22Rv1 (cell line): ENCODE data around the gene FAM163B.

Experiments used
- H3K27ac ChIP-seq: fragments of 450-650 bp; 2 replicates; pipeline ENCODE4 v1.5.1; 2017
- ZFX ChIP-seq: fragments of 450-650 bp; IDR thresholded peaks from 2 replicates; pipeline ENCODE4 v1.6.1; 2017; ENCODE audit warnings: antibody characterized with exemption, borderline replicate concordance
- TF ChIP-seq, protein P1 (sequence below): fragments of 450-650 bp; IDR thresholded peaks from 2 replicates; pipeline ENCODE4 v1.5.1; 2017; ENCODE audit warnings: mild to moderate bottlenecking

Gene FAM163B

DNA sequence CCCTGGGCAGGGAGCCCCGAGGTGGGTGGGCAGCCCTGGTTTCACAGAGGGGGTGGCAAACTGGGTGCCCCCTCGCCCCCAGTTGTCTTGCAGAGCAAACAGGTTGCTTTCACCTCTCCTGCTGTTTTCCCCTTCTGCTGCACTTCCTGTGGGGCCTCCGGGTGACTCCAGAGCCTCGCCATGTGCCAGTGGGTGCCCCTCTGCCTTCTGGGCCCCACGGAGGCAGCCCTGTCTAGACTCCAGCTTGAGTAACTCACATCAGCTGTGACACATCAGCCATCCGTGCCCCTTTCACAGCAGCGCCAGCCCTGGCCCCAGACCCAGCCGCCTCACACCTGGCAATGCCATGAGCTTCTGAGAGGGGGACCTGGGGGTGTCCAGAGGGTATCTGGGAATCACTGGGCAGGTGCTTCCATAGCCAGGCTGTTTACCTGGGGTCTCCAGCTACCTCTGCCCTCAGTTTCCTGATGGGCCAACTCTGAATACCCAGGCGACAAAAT lies 37.7 kb downstream of the FAM163B start:
- no peak overlapping the region for H3K27ac ChIP-seq
- no peak for TF ChIP-seq ZFX
- TF ChIP-seq, protein P1, sequence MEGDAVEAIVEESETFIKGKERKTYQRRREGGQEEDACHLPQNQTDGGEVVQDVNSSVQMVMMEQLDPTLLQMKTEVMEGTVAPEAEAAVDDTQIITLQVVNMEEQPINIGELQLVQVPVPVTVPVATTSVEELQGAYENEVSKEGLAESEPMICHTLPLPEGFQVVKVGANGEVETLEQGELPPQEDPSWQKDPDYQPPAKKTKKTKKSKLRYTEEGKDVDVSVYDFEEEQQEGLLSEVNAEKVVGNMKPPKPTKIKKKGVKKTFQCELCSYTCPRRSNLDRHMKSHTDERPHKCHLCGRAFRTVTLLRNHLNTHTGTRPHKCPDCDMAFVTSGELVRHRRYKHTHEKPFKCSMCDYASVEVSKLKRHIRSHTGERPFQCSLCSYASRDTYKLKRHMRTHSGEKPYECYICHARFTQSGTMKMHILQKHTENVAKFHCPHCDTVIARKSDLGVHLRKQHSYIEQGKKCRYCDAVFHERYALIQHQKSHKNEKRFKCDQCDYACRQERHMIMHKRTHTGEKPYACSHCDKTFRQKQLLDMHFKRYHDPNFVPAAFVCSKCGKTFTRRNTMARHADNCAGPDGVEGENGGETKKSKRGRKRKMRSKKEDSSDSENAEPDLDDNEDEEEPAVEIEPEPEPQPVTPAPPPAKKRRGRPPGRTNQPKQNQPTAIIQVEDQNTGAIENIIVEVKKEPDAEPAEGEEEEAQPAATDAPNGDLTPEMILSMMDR = no peak

DNA sequence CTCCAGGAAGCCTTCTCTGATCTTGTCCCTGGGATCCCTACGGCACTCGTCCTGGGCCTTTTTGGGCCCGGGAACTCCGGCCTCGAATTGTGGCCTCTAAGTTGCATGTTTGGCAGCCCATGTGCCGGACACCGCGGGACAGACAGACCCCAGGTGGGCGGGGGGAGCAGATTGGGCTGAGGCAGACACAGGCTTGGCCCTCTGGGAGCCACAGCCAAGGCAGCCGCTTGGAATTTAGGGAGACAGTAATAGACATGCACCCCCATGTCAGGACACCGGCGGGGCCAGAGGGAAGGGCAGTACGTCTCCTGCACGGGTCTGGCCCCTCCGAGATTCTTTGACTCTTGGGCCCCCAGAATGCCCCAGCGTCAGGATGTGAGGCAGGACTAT lies 38.5 kb downstream of the FAM163B start:
- TF ChIP-seq, protein P1 = no peak
- TF ChIP-seq ZFX = no peak
- no peak overlapping the region for H3K27ac ChIP-seq

- no peak for TF ChIP-seq ZFX
- TF ChIP-seq, protein P1 = no peak
- H3K27ac ChIP-seq = no peak overlapping the region
Measured at GRCh38 chr9:133569891-133570690, 39.1 kb downstream of the FAM163B start.

- TF ChIP-seq, protein P1 = no peak
- TF ChIP-seq ZFX = no peak
- no peak overlapping the region for H3K27ac ChIP-seq
Measured at GRCh38 chr9:133569121-133569785, 39.9 kb downstream of the FAM163B start.

GRCh38 chr9:133568186-133568585 lies 41.0 kb downstream of the FAM163B start:
- TF ChIP-seq, protein P1 = no peak
- no peak for TF ChIP-seq ZFX
- no peak overlapping the region for H3K27ac ChIP-seq

- H3K27ac ChIP-seq = no peak overlapping the region
- no peak for TF ChIP-seq ZFX
- TF ChIP-seq, protein P1 = no peak
Measured at GRCh38 chr9:133566817-133567216, 42.4 kb downstream of the FAM163B start.

DNA sequence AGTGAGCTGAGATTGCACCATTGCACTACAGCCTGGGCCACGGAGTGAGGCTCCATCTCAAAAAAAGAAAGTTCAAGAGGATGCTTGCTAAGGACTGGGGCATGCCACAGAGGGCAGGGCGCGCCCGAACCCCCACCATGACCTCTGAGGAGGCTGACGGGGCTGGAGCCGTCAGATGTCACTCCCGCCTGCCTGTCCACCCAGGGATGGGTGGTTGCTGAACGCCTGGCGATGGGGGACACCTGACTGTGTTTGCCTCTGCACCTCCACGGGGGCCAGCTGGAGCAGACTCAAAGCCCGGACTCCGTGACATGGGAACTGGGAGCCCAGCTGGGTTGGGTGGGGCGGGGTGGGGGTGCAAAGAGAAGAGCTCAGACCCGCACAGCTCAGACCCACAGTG lies 42.8 kb downstream of the FAM163B start:
- no peak overlapping the region for H3K27ac ChIP-seq
- TF ChIP-seq, protein P1 = no peak
- no peak for TF ChIP-seq ZFX
